IPS-20b (cell line): ENCODE measurements around the gene DRAM1.

ENCODE experiments used
- H3K27ac ChIP-seq: one replicate; pipeline ENCODE4 v1.5.1; 2013; ENCODE audit warnings: low read length
- H3K27me3 ChIP-seq: 2 replicates; pipeline ENCODE4 v1.6.1; 2013; ENCODE audit warnings: mild to moderate bottlenecking, low read length, inconsistent platforms; ENCODE audit not compliant: insufficient read depth
- H3K36me3 ChIP-seq: 2 replicates; pipeline ENCODE4 v1.6.1; 2013; ENCODE audit warnings: low read depth, mild to moderate bottlenecking, inconsistent platforms, low read length, moderate library complexity; ENCODE audit not compliant: insufficient read depth
- H3K4me1 ChIP-seq: 2 replicates; pipeline ENCODE4 v1.6.1; 2013; ENCODE audit warnings: mild to moderate bottlenecking, control low read depth, inconsistent platforms, low read length, moderate library complexity; ENCODE audit not compliant: insufficient read depth
- H3K4me3 ChIP-seq: 2 replicates; pipeline ENCODE4 v1.5.1; 2013; ENCODE audit warnings: mild to moderate bottlenecking, low read length, inconsistent platforms
- H3K9ac ChIP-seq: 2 replicates; pipeline ENCODE4 v1.6.1; 2013; ENCODE audit warnings: low read depth, mild to moderate bottlenecking, inconsistent platforms, low read length, moderate library complexity
- H3K9me3 ChIP-seq: 2 replicates; pipeline ENCODE4 v1.6.1; 2013; ENCODE audit warnings: mild to moderate bottlenecking, low read depth, low read length, inconsistent platforms; ENCODE audit not compliant: insufficient read depth

Gene DRAM1

DNA sequence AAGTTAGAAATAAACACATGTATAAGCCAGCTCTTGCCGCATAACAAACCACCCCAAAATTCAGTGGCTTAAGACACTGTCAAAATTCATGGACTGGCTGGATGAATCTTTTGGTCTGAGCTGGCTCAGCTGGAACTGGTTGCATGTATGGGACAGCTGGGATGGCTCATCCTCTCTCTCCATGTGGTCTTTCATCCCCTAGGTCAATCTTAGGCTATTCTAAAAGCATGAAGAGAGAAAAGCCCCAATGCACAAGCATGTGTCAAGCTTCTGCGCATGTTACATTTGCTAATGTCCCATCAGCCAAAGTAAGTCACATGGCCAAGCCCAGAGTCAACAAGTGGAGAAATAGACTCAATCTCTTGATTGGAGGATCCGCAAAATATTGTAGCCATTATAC is 71.0 kb downstream of the DRAM1 start:
- Histone ChIP-seq H3K36me3 (no peaks in the 10 kb centered on the region), H3K4me3 (no peak overlapping the region), H3K9me3 (no peaks in the 10 kb centered on the region), H3K27me3 (no peaks in the 10 kb centered on the region), H3K27ac (no peak overlapping the region), H3K9ac (no peak overlapping the region), H3K4me1 (no peaks in the 10 kb centered on the region)

DNA sequence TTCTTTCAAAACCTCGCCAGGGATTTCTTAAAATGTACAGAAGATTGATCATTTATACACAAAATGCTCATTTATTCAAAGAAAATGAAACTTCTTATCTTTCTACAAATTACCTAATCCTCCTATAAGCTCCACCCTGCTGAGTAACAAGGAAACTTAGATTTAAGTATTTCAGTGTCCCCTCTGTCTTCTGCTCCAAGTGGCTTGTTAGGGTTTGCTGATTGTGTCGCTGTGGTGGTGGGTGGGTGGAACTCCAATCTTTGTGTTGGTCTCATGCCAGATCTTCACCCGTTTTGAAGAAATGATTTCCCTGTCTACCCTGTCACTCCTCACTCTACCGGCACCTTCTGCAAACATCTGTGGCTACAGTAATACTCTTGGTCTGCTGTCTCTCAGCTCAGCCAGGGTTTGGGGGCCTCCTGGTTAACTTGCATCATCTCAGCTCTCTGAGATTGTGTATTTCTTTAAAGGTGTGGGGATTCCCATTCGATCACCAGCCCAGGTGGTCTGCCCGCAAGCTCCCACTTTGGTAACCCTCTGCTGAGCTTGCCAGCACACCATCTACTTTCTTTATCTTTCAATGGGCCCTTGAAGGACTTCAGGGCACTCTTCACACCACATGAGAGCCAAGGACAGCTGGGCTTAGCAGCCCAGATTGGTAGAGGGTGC is 73.8 kb downstream of the DRAM1 start:
- Histone ChIP-seq H3K9me3 (no peaks in the 10 kb centered on the region), H3K4me3 (no peak overlapping the region), H3K27me3 (no peaks in the 10 kb centered on the region), H3K9ac (no peak overlapping the region), H3K27ac (no peak overlapping the region), H3K4me1 (no peaks in the 10 kb centered on the region), H3K36me3 (no peaks in the 10 kb centered on the region)

- Histone ChIP-seq H3K4me1 (no peaks in the 10 kb centered on the region), H3K27ac (no peak overlapping the region), H3K36me3 (no peaks in the 10 kb centered on the region), H3K9ac (no peak overlapping the region), H3K27me3 (no peaks in the 10 kb centered on the region), H3K4me3 (no peak overlapping the region; the same call in 1 of the 2 replicates), H3K9me3 (no peaks in the 10 kb centered on the region)
Observed at GRCh38 chr12:101954113-101954512, 76.7 kb downstream of the DRAM1 start.

DNA sequence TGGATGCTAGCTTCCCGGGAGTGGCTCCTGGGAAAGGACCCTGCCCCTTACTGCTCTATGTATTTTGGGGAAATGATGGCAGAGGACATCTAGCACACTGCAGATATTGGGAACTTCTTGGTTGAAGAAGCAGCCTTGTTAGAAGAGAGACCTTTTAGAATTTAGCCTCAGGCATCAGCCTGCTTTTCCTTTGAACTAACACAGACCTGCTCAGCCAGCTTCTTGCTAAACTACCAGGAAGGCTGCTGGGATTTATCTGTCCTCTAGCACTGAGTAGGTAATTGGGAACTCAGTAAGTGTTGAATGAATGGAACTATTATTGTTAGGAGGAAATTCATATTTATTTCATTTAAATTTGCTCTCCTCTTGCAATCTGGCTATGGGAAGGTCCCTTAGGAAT is 77.3 kb downstream of the DRAM1 start:
- H3K4me3 ChIP-seq: no peak overlapping the region
- peaks cover 4% of the 10 kb centered on the region; the same call in 1 of the 2 replicates for H3K9me3 ChIP-seq
- H3K9ac ChIP-seq: no peak overlapping the region
- H3K27me3 ChIP-seq: no peaks in the 10 kb centered on the region
- H3K27ac ChIP-seq: no peak overlapping the region
- no peaks in the 10 kb centered on the region for H3K36me3 ChIP-seq
- no peaks in the 10 kb centered on the region for H3K4me1 ChIP-seq

DNA sequence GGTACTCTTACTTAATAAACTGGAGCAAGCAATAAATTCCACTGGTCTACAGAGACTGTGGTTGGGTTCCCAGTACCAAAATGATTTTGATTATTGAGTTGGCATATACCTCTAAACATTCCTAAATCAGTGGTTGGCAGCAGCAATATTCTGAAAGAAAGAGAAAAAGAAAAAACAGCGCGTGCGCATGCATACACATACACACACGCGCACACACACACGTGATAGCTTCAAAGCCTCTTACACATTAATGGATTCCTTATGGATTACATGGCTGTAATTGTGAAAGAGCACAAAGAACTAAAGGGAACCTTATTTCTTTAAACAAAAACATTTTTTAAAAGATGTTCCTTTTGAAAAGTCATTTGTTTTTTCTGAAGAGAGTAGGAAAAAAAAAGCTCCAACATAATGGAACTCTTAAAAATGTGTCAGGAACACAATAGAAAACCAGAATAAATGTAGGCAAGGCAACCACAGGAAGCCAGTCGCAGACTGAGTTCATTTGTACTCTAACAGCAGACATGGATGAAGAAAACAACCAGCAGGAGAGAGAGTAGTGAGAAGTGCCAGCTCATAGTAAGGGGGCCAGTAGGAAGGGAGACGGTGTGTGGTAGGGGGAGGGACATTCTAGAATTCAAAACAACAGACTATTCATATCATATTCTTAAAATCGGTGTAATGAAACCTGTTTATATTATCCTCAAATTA is 80.0 kb downstream of the DRAM1 start:
- Histone ChIP-seq H3K9ac (no peak overlapping the region), H3K4me3 (no peak overlapping the region), H3K36me3 (no peaks in the 10 kb centered on the region), H3K9me3 (peaks cover 7% of the 10 kb centered on the region; the same call in 1 of the 2 replicates), H3K27ac (no peak overlapping the region), H3K4me1 (no peaks in the 10 kb centered on the region), H3K27me3 (no peaks in the 10 kb centered on the region)

DNA sequence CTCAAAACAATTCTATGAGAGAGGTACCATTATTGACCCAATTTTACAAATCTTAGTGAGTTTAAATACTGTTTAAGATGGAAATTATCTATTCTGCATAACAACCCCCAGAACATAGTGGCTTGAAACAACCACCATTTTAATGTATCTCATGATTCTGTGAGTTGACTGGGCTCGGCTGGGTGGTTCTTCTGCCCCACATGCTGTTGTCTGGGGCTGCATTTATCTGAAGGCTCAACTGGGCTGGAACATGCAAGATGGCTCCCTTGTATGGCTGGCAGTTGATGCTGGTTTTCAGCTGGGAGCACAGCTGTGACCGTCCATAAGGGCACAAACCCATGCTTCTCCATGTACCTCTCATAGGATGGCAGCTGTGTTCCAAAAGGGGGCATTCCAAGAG is 82.2 kb downstream of the DRAM1 start:
- Histone ChIP-seq H3K27ac (no peak overlapping the region), H3K9ac (no peak overlapping the region), H3K36me3 (no peaks in the 10 kb centered on the region), H3K4me1 (no peaks in the 10 kb centered on the region), H3K27me3 (no peaks in the 10 kb centered on the region), H3K9me3 (peaks cover 7% of the 10 kb centered on the region; the same call in 1 of the 2 replicates), H3K4me3 (no peak overlapping the region)

DNA sequence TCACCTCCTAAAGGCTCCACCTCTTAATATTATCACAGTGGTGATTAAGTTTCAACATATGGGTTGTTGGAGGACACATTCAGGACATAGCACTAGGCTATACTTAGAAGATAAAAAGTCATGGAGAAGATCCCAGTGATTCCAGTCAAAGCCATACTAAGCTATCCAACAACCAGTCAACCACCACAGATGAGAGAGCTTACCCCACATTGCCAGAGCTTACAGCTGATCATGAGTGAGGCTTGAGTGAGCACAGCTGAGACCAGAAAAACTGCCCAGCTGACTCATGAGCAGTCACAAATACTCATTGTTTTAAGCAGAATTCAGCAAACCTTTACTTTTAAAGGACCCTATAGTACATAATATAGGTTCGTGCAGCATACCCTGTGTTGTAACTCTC is 85.1 kb downstream of the DRAM1 start:
- H3K27ac ChIP-seq: no peak overlapping the region
- H3K9ac ChIP-seq: no peak overlapping the region
- no peaks in the 10 kb centered on the region for H3K4me1 ChIP-seq
- H3K4me3 ChIP-seq: no peak overlapping the region
- H3K27me3 ChIP-seq: no peaks in the 10 kb centered on the region
- peaks cover 7% of the 10 kb centered on the region; the same call in 1 of the 2 replicates for H3K9me3 ChIP-seq
- H3K36me3 ChIP-seq: no peaks in the 10 kb centered on the region

GRCh38 chr12:101963697-101964096 is 86.3 kb downstream of the DRAM1 start:
- Histone ChIP-seq H3K9me3 (peaks cover 7% of the 10 kb centered on the region; the same call in 1 of the 2 replicates), H3K4me1 (no peaks in the 10 kb centered on the region), H3K27me3 (no peaks in the 10 kb centered on the region), H3K9ac (no peak overlapping the region), H3K36me3 (no peaks in the 10 kb centered on the region), H3K4me3 (no peak overlapping the region), H3K27ac (no peak overlapping the region)

DNA sequence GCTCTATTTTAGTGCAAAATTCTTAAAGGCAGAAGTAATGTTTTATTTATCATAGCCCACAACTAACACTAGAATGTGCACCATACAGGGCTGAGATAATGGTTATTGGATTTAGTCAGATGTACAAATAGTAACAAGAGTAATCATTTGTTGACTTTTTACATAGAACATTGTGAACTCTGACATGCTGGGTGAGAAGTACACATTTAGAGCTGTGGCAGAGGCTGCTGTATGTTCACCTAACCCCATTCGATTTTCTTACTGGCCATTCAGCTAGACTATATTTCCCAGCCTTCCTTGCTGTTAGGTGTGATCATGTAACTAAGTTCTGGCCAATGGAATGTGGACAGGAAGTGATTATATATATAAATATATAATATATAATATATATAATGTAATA is 89.1 kb downstream of the DRAM1 start:
- Histone ChIP-seq H3K9me3 (no peaks in the 10 kb centered on the region), H3K27me3 (no peaks in the 10 kb centered on the region), H3K9ac (no peak overlapping the region), H3K36me3 (no peaks in the 10 kb centered on the region), H3K4me3 (no peak overlapping the region), H3K27ac (no peak overlapping the region), H3K4me1 (no peaks in the 10 kb centered on the region)

DNA sequence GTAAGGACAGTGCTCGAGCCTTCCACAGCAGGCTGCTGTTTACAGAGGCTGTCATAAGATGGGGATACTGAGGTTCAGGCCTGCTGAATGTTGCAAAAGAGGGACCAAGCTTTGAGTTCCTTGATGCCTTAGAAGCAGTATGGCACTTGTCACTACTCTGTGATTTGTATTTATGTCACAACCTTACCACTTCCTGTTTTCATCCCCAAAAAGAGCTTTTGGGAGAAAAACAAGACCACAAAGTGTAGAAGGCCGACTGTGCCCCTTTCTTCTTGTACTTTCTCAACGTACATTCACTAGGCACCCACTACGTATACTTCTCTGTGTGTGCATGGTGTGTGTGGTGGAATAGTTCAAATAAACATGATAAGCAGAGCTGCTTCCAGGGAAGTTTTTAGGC is 90.1 kb downstream of the DRAM1 start:
- no peaks in the 10 kb centered on the region for H3K27me3 ChIP-seq
- no peaks in the 10 kb centered on the region for H3K9me3 ChIP-seq
- H3K36me3 ChIP-seq: no peaks in the 10 kb centered on the region
- no peak overlapping the region for H3K27ac ChIP-seq
- H3K9ac ChIP-seq: no peak overlapping the region
- H3K4me1 ChIP-seq: no peaks in the 10 kb centered on the region
- H3K4me3 ChIP-seq: no peak overlapping the region

DNA sequence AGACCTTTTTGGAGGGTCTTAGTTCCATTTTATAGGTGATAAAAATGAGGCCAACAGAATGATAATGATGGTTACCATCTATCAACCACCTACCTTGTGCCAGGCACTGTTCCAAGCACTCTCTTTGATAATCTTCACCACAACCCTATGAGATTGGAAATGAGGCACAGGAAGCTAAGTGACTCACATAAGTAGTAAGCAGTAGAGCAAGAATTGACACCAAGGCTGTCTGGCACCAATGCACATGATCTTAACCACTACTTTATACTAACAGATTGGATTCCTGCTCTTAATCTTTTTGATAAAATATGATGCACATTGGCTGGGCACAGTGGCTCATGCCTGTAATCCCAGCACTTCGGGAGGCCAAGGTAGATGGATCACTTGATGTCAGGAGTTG is 91.4 kb downstream of the DRAM1 start:
- no peak overlapping the region for H3K4me3 ChIP-seq
- no peaks in the 10 kb centered on the region for H3K27me3 ChIP-seq
- no peak overlapping the region for H3K9ac ChIP-seq
- no peaks in the 10 kb centered on the region for H3K9me3 ChIP-seq
- no peaks in the 10 kb centered on the region for H3K36me3 ChIP-seq
- no peaks in the 10 kb centered on the region for H3K4me1 ChIP-seq
- H3K27ac ChIP-seq: no peak overlapping the region
